HCT116 (cell line): Measurements from ENCODE around the gene RAI14. TPM values are rescaled to one million over a fixed set of nuclear protein-coding genes. Genes with fewer than 3 reads are reported as not detected.

Experiments
- ATAC-seq: fragments of 200-7000 bp; cut with Tn5 transposase; 2 replicates; pipeline ENCODE4 v1.9.1; 2020; ENCODE audit warnings: mild to moderate bottlenecking, moderate library complexity
- BruUV-seq: library from RNA; stranded (reverse); fragments of 400-500 nt; replicated peaks from 2 replicates; lab custom pipeline; 2021; lab: Mats Ljungman, UMichigan
- CTCF ChIA-PET: fragments of 300-600 bp; sonication (Branson Sonifier 250); formaldehyde crosslinking; loops from one replicate; lab custom pipeline; 2021; ENCODE audit warnings: antibody characterized with exemption; lab: Charles Lee
- POLR2A ChIA-PET: fragments of 300-600, 350-600 bp; sonication (Branson Sonifier 250); formaldehyde crosslinking; loops from one replicate; lab custom pipeline; 2021; ENCODE audit warnings: antibody characterized with exemption; lab: Charles Lee
- RAD21 ChIA-PET, 2 experiments: fragments of 300-600 bp; sonication (Branson Sonifier 250); formaldehyde crosslinking; loops; one replicate each; lab custom pipeline; 2023; ENCODE audit warnings: low total read pairs in 2 of 2; ENCODE audit not compliant: uncharacterized antibody in 2 of 2, unreplicated experiment in 2 of 2, low non-redundant PET in 1 of 2; lab: Charles Lee
- DNase-seq: peaks from one replicate; pipeline ENCODE4 v3.0.0-alpha.2; 2010; ENCODE audit warnings: low read depth, low spot score
- H2AFZ ChIP-seq: fragments of 200-600 bp; shearing (Covaris generic), sonication (generic); 2 replicates; pipeline ENCODE4 v1.6.1; 2017; ENCODE audit warnings: low read depth, mixed run types, mixed read lengths, antibody characterized with exemption, low read length; ENCODE audit not compliant: poor library complexity, severe bottlenecking
- H3K27ac ChIP-seq: 2 replicates; pipeline ENCODE4 v1.5.1; 2012; ENCODE audit warnings: low read depth, low read length
- H3K27me3 ChIP-seq: fragments of 200-600 bp; sonication (generic); 2 replicates; pipeline ENCODE4 v1.6.1; 2016; ENCODE audit warnings: mixed run types, low read length, mixed read lengths; ENCODE audit not compliant: insufficient read depth
- H3K36me3 ChIP-seq, 2 experiments: fragments of 200-500 bp in 1 of 2; fragments of 200-600 bp in 1 of 2; sonication (Bioruptor generic) in 1 of 2; sonication (generic) in 1 of 2; 2 replicates each; pipeline versions ENCODE4 v1.5.1 to v1.6.1; 2014 to 2016; ENCODE audit warnings: low read length in 2 of 2, inconsistent platforms in 1 of 2, mixed read lengths in 1 of 2, mixed run types in 1 of 2; ENCODE audit not compliant: insufficient read depth in 2 of 2, control insufficient read depth in 1 of 2
- H3K4me1 ChIP-seq, 2 experiments: fragments of 200-600 bp in 1 of 2; sonication (generic) in 1 of 2; 2 replicates each; pipeline versions ENCODE4 v1.5.1 to v1.6.1; 2012 to 2017; ENCODE audit warnings: low read length in 2 of 2, inconsistent platforms in 1 of 2, mild to moderate bottlenecking in 1 of 2, mixed read lengths in 1 of 2, mixed run types in 1 of 2, moderate library complexity in 1 of 2; ENCODE audit not compliant: insufficient read depth in 2 of 2, control insufficient read depth in 1 of 2
- H3K4me2 ChIP-seq: fragments of 200-600 bp; sonication (generic); 2 replicates; pipeline ENCODE4 v1.6.1; 2017; ENCODE audit warnings: mixed run types, low read length, mixed read lengths
- H3K4me3 ChIP-seq, 2 experiments: fragments of 200-600 bp in 1 of 2; sonication (generic) in 1 of 2; replicated peaks in 1 of 2; 2 replicates each; pipeline ENCODE4 v1.5.1; 2011 to 2016; ENCODE audit warnings: low read length in 2 of 2, control low read depth in 1 of 2, low read depth in 1 of 2, mild to moderate bottlenecking in 1 of 2, mixed read lengths in 1 of 2, mixed run types in 1 of 2
- H3K79me2 ChIP-seq: fragments of 200-600 bp; sonication (generic); 2 replicates; pipeline ENCODE4 v1.6.1; 2017; ENCODE audit warnings: mild to moderate bottlenecking, mixed run types, low read length, moderate library complexity, mixed read lengths; ENCODE audit not compliant: insufficient read depth
- H3K9ac ChIP-seq: fragments of 200-600 bp; sonication (generic); 2 replicates; pipeline ENCODE4 v1.6.1; 2016; ENCODE audit warnings: low read length, mixed read lengths
- H3K9me2 ChIP-seq: fragments of 200-600 bp; sonication (generic), shearing (Covaris generic); 2 replicates; pipeline ENCODE4 v1.6.1; 2017; ENCODE audit warnings: mixed run types, mild to moderate bottlenecking, moderate library complexity; ENCODE audit not compliant: insufficient read depth
- H3K9me3 ChIP-seq, 2 experiments: fragments of 200-500 bp in 1 of 2; fragments of 200-600 bp in 1 of 2; sonication (Bioruptor generic) in 1 of 2; sonication (generic) in 1 of 2; 2 replicates each; pipeline ENCODE4 v1.6.1; 2014 to 2017; ENCODE audit warnings: low read length in 2 of 2, mixed read lengths in 2 of 2, inconsistent platforms in 1 of 2, low read depth in 1 of 2, mild to moderate bottlenecking in 1 of 2, mixed run types in 1 of 2, moderate library complexity in 1 of 2; ENCODE audit not compliant: control insufficient read depth in 1 of 2, insufficient read depth in 1 of 2
- H4K20me1 ChIP-seq: fragments of 200-600 bp; sonication (generic), shearing (Covaris generic); 2 replicates; pipeline ENCODE4 v1.6.1; 2017; ENCODE audit warnings: mixed run types, mild to moderate bottlenecking, moderate library complexity; ENCODE audit not compliant: insufficient read depth
- ATF3 ChIP-seq: IDR thresholded peaks from 2 replicates; pipeline ENCODE4 v1.6.1; 2012
- CBX3 ChIP-seq: IDR thresholded peaks from 2 replicates; pipeline ENCODE4 v1.6.1; 2012; ENCODE audit warnings: low read depth
- CEBPB ChIP-seq: IDR thresholded peaks from 2 replicates; pipeline ENCODE4 v1.6.1; 2012; ENCODE audit warnings: low read depth
- CTCF ChIP-seq, 3 experiments: fragments of 200-600 bp in 1 of 3; sonication (generic) in 1 of 3; IDR thresholded peaks in 2 of 3; conservative IDR thresholded peaks in 1 of 3; 2 replicates each; pipeline ENCODE4 v1.5.1; 2012 to 2017; ENCODE audit warnings: low read depth in 2 of 3, low read length in 2 of 3, antibody characterized with exemption in 1 of 3, borderline replicate concordance in 1 of 3, control low read depth in 1 of 3, mild to moderate bottlenecking in 1 of 3, mixed read lengths in 1 of 3, mixed run types in 1 of 3, moderate library complexity in 1 of 3; ENCODE audit not compliant: insufficient read depth in 1 of 3
- EGR1 ChIP-seq: IDR thresholded peaks from 2 replicates; pipeline ENCODE4 v1.6.1; 2012; ENCODE audit warnings: low read depth
- ELF1 ChIP-seq: IDR thresholded peaks from 2 replicates; pipeline ENCODE4 v1.6.1; 2012; ENCODE audit warnings: low read depth, borderline replicate concordance
- EZH2 ChIP-seq: fragments of 200-600 bp; sonication (generic); IDR thresholded peaks from 2 replicates; pipeline ENCODE4 v1.6.1; 2017; ENCODE audit warnings: antibody characterized with exemption, mixed run types
- EZH2phosphoT487 ChIP-seq: fragments of 200-600 bp; IDR thresholded peaks from 2 replicates; pipeline ENCODE4 v1.6.1; 2018; ENCODE audit warnings: antibody characterized with exemption, borderline replicate concordance
- FOSL1 ChIP-seq: IDR thresholded peaks from 2 replicates; pipeline ENCODE4 v1.6.1; 2012; ENCODE audit warnings: low read depth
- JUND ChIP-seq: IDR thresholded peaks from 2 replicates; pipeline ENCODE4 v1.6.1; 2012
- MAX ChIP-seq: IDR thresholded peaks from 2 replicates; pipeline ENCODE4 v1.6.1; 2012
- POLR2A ChIP-seq: IDR thresholded peaks from 2 replicates; pipeline ENCODE4 v1.7.0; 2011; ENCODE audit warnings: borderline replicate concordance; ENCODE audit not compliant: insufficient read depth, insufficient read length; ENCODE audit errors: extremely low read depth
- POLR2AphosphoS5 ChIP-seq: IDR thresholded peaks from 2 replicates; pipeline ENCODE4 v1.6.1; 2011; ENCODE audit warnings: mild to moderate bottlenecking, low read depth, low read length, moderate library complexity
- RAD21 ChIP-seq: IDR thresholded peaks from 2 replicates; pipeline ENCODE4 v1.6.1; 2012; ENCODE audit warnings: low read depth, mild to moderate bottlenecking
- REST ChIP-seq: IDR thresholded peaks from 2 replicates; pipeline ENCODE4 v1.6.1; 2012; ENCODE audit warnings: low read depth
- SRF ChIP-seq: IDR thresholded peaks from 2 replicates; pipeline ENCODE4 v1.6.1; 2012; ENCODE audit warnings: low read depth
- TCF7L2 ChIP-seq: IDR thresholded peaks from 2 replicates; pipeline ENCODE4 v1.7.0; 2011; ENCODE audit warnings: borderline replicate concordance, inconsistent platforms; ENCODE audit not compliant: insufficient read depth, insufficient read length; ENCODE audit errors: extremely low read depth
- ZBTB33 ChIP-seq: IDR thresholded peaks from 2 replicates; pipeline ENCODE4 v1.6.1; 2011; ENCODE audit warnings: mild to moderate bottlenecking, low read length, moderate library complexity; ENCODE audit not compliant: insufficient replicate concordance; ENCODE audit errors: extremely low read depth
- ZFX ChIP-seq: fragments of 450-650 bp; IDR thresholded peaks from 2 replicates; pipeline ENCODE4 v1.6.1; 2017
- ZNF274 ChIP-seq: fragments of 200-500 bp; sonication (Bioruptor generic); IDR thresholded peaks from 2 replicates; pipeline ENCODE4 v1.6.1; 2014; ENCODE audit warnings: mild to moderate bottlenecking, low read depth, low read length, inconsistent platforms
- intact Hi-C: fragments of 100-400 bp; cut with micrococcal nuclease; formaldehyde crosslinking; loops from 2 replicates; pipeline ENCODE4 v1.10.0; 2022
- total RNA-seq: library from RNA; stranded (reverse); gene quantifications from one replicate; pipeline ENCODE4 v1.2.1, GENCODE V29; 2021; ENCODE audit not compliant: unreplicated experiment

Gene RAI14
- total RNA-seq, 1 experiment from 2014 or later, result 47.9 TPM

GRCh38 chr5:34834794-34835089 lies 178.6 kb downstream of the RAI14 start:
- CTCF ChIA-PET, result no interaction called here
- no peaks in the 10 kb centered on the region for H3K27me3 ChIP-seq
- peaks cover 4 to 14% of the 10 kb centered on the region in 2 experiments; a peak in 3 of 4 replicates for H3K4me1 ChIP-seq
- peaks cover 0 to 2% of the 10 kb centered on the region in 2 experiments; a peak in 2 of 4 replicates for H3K36me3 ChIP-seq
- H3K79me2 ChIP-seq, result no peaks in the 10 kb centered on the region
- BruUV-seq, result no TSS peak
- no peak for DNase-seq
- no peak for ATAC-seq
- no peak overlapping the region for H3K9ac ChIP-seq
- no peak overlapping the region for H2AFZ ChIP-seq
- TF ChIP-seq MAX (no peak), SRF (no peak), ELF1 (no peak), POLR2A (no peak), TCF7L2 (no peak), CEBPB (no peak), CBX3 (no peak), ZNF274 (no peak), ATF3 (no peak), FOSL1 (no peak), CTCF (IDR thresholded peaks at IDR 0.05 in 2 of 3, conservative IDR thresholded peaks at IDR 0.05 in 1 of 3; ENCODE audit: borderline replicate concordance in 1 of 3, insufficient read depth in 1 of 3, low read depth in 2 of 3, low read length in 2 of 3) (no peak), EZH2phosphoT487 (no peak), EGR1 (no peak), REST (no peak), ZBTB33 (no peak), POLR2AphosphoS5 (no peak), RAD21 (no peak), EZH2 (no peak), JUND (no peak), ZFX (no peak)
- TF ChIP-seq, all 23 proteins: peak for 0
- POLR2A ChIA-PET, result no interaction called here
- intact Hi-C loops, result no loop called here
- Histone ChIP-seq H3K27ac (no peak overlapping the region), H3K9me2 (no peaks in the 10 kb centered on the region), H3K4me2 (no peak overlapping the region), H3K9me3 (no peaks in the 10 kb centered on the region), H4K20me1 (no peaks in the 10 kb centered on the region), H3K4me3 (no peak overlapping the region)
- RAD21 ChIA-PET, result no interaction called here
